Smooth muscle cell (in vitro differentiated cells): ENCODE data around the gene ANO2. TPM values are rescaled to one million over a fixed set of nuclear protein-coding genes. Genes with fewer than 3 reads are reported as not detected.

ENCODE experiments used
- DNase-seq: peaks from one replicate; lab custom pipeline; 2025; ENCODE audit not compliant: unreplicated experiment; lab: John Stamatoyannopoulos, UW
- H2AFZ ChIP-seq: fragments of 200-600 bp; sonication (generic); 2 replicates; pipeline ENCODE4 v1.6.0; 2016; ENCODE audit warnings: antibody characterized with exemption, low read depth, mild to moderate bottlenecking
- H3F3A ChIP-seq: fragments of 200-600 bp; sonication (generic); 2 replicates; pipeline ENCODE4 v1.6.0; 2017; ENCODE audit warnings: antibody characterized with exemption, low read depth
- H3K27ac ChIP-seq: fragments of 200-600 bp; sonication (generic); 2 replicates; pipeline ENCODE4 v1.5.1; 2016; ENCODE audit warnings: low read depth, mild to moderate bottlenecking
- H3K27me3 ChIP-seq: fragments of 200-600 bp; sonication (generic); 2 replicates; pipeline ENCODE4 v1.6.1; 2016; ENCODE audit warnings: low read depth, mild to moderate bottlenecking
- H3K36me3 ChIP-seq: fragments of 200-600 bp; sonication (generic); 2 replicates; pipeline ENCODE4 v1.5.1; 2016; ENCODE audit warnings: low read depth
- H3K4me1 ChIP-seq: fragments of 200-600 bp; sonication (generic); 2 replicates; pipeline ENCODE4 v1.5.1; 2016; ENCODE audit warnings: low read depth
- H3K4me2 ChIP-seq: fragments of 200-600 bp; sonication (generic); 2 replicates; pipeline ENCODE4 v1.6.0; 2016; ENCODE audit warnings: mild to moderate bottlenecking
- H3K4me3 ChIP-seq: fragments of 200-600 bp; sonication (generic); 2 replicates; pipeline ENCODE4 v1.5.1; 2016; ENCODE audit warnings: mild to moderate bottlenecking
- H3K79me2 ChIP-seq: fragments of 200-600 bp; sonication (generic); 2 replicates; pipeline ENCODE4 v1.6.0; 2016; ENCODE audit warnings: low read depth, mild to moderate bottlenecking
- H3K9ac ChIP-seq: fragments of 200-600 bp; sonication (generic); 2 replicates; pipeline ENCODE4 v1.6.0; 2016; ENCODE audit warnings: low read depth
- H3K9me3 ChIP-seq: fragments of 200-600 bp; sonication (generic); replicated peaks from 2 replicates; pipeline ENCODE4 v1.5.1; 2016; ENCODE audit warnings: low read depth
- H4K20me1 ChIP-seq: fragments of 200-600 bp; sonication (generic); 2 replicates; pipeline ENCODE4 v1.6.0; 2016; ENCODE audit warnings: low read depth
- WGBS: methylation state at CpG from one replicate; pipeline ENCODE4 v1.1.7; 2016; ENCODE audit warnings: low lambda C conversion rate; 5-methylcytosine and 5-hydroxymethylcytosine counted together
- polyA plus RNA-seq: library from polyadenylated mRNA; unstranded; fragments of >200 nt; fragmentation: Nextera tagmentation; extraction: Ambion mirVana; gene quantifications from 2 replicates; pipeline ENCODE4 v1.2.1, GENCODE V29; 2016
- total RNA-seq: library from RNA; depleted of rRNA; stranded (reverse); fragments of >200 nt; gene quantifications from 2 replicates; pipeline ENCODE4 v1.2.3, GENCODE V29; 2014
- TF ChIP-seq, protein P1 (sequence below): fragments of 200-600 bp; sonication (generic); IDR thresholded peaks from 2 replicates; pipeline ENCODE4 v1.5.1; 2017; ENCODE audit warnings: borderline replicate concordance, mild to moderate bottlenecking, antibody characterized with exemption; ENCODE audit not compliant: insufficient read depth, poor library complexity, severe bottlenecking

ANO2 gene
- total and polyA plus RNA-seq, 2 experiments from 2014 or later = 0.18 TPM; not detected in 1

DNA sequence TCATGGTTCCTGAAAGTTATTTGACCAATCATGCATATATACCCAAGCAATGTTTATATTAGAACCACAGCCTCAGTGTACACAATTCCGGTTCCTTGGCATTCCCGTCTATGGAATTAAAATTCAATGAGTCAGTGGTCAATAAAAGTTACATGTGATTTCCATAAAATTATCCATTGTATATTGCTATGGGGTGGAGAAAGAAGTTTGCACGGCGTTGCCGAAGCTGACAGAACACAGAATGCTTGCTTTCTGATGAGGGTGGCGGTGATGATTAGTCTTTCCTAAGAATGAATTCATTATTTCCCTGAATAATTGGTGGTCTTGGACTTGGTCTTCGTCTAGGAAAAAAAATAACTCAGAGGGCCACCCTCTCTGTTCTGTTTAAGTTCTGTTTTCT lies 214.1 kb downstream of the ANO2 start:
- Histone ChIP-seq H4K20me1 (no peaks in the 10 kb centered on the region), H3K36me3 (no peaks in the 10 kb centered on the region), H3K27ac (no peak overlapping the region), H3K9ac (no peak overlapping the region), H3K4me3 (no peak overlapping the region), H3K79me2 (no peaks in the 10 kb centered on the region), H3K4me2 (no peak overlapping the region), H3F3A (no peaks in the 10 kb centered on the region), H2AFZ (no peak overlapping the region), H3K4me1 (no peaks in the 10 kb centered on the region), H3K27me3 (no peaks in the 10 kb centered on the region), H3K9me3 (no peaks in the 10 kb centered on the region)
- TF ChIP-seq, protein P1, sequence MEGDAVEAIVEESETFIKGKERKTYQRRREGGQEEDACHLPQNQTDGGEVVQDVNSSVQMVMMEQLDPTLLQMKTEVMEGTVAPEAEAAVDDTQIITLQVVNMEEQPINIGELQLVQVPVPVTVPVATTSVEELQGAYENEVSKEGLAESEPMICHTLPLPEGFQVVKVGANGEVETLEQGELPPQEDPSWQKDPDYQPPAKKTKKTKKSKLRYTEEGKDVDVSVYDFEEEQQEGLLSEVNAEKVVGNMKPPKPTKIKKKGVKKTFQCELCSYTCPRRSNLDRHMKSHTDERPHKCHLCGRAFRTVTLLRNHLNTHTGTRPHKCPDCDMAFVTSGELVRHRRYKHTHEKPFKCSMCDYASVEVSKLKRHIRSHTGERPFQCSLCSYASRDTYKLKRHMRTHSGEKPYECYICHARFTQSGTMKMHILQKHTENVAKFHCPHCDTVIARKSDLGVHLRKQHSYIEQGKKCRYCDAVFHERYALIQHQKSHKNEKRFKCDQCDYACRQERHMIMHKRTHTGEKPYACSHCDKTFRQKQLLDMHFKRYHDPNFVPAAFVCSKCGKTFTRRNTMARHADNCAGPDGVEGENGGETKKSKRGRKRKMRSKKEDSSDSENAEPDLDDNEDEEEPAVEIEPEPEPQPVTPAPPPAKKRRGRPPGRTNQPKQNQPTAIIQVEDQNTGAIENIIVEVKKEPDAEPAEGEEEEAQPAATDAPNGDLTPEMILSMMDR = no peak
- DNase-seq = no peak
- 93% methylated on average over 7 of the region's 7 CpGs for WGBS

GRCh38 chr12:5723711-5724252 lies 221.3 kb downstream of the ANO2 start:
- H4K20me1 ChIP-seq = no peaks in the 10 kb centered on the region
- H3K36me3 ChIP-seq = no peaks in the 10 kb centered on the region
- no peak overlapping the region for H3K4me3 ChIP-seq
- DNase-seq = no peak
- H3K4me1 ChIP-seq = no peaks in the 10 kb centered on the region
- H3K9me3 ChIP-seq = no peaks in the 10 kb centered on the region
- H3K4me2 ChIP-seq = no peak overlapping the region
- WGBS = 72% methylated on average over 4 of the region's 4 CpGs
- no peaks in the 10 kb centered on the region for H3K27me3 ChIP-seq
- TF ChIP-seq, protein P1 = no peak
- no peak overlapping the region for H2AFZ ChIP-seq
- H3K79me2 ChIP-seq = no peaks in the 10 kb centered on the region
- no peak overlapping the region for H3K27ac ChIP-seq
- no peaks in the 10 kb centered on the region for H3F3A ChIP-seq
- no peak overlapping the region for H3K9ac ChIP-seq

DNA sequence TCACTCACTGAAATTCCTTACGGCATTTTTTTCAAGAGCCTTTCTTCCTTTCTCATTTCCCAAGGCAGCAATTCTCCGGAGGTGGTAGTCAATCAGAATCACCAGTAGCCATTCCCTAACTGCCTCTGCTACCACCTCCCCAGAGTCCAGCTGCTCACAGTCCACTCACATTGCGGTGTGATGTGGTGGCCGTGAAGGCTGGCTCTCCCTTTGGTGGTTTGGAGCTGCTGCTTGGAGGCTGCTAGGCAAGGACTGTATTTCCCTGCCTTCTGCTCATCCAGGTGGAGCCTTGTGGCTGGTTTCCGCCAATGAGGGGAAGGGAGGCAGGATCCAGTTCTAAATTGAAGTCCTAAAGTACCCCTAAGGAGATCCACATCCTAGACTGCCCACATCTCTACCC lies 222.0 kb downstream of the ANO2 start:
- Histone ChIP-seq H3K4me3 (no peak overlapping the region), H2AFZ (no peak overlapping the region), H3F3A (no peaks in the 10 kb centered on the region), H3K9me3 (no peaks in the 10 kb centered on the region), H3K27ac (no peak overlapping the region), H4K20me1 (no peaks in the 10 kb centered on the region), H3K36me3 (no peaks in the 10 kb centered on the region), H3K27me3 (no peaks in the 10 kb centered on the region), H3K4me2 (no peak overlapping the region), H3K9ac (no peak overlapping the region), H3K79me2 (no peaks in the 10 kb centered on the region), H3K4me1 (no peaks in the 10 kb centered on the region)
- WGBS = 92% methylated on average over 5 of the region's 5 CpGs
- TF ChIP-seq, protein P1 = no peak
- no peak for DNase-seq

GRCh38 chr12:5720381-5721005 lies 224.6 kb downstream of the ANO2 start:
- TF ChIP-seq, protein P1 = no peak
- H3K27me3 ChIP-seq = no peaks in the 10 kb centered on the region
- no peak for DNase-seq
- H4K20me1 ChIP-seq = no peaks in the 10 kb centered on the region
- H3K4me2 ChIP-seq = no peak overlapping the region
- no peaks in the 10 kb centered on the region for H3K36me3 ChIP-seq
- H3K4me3 ChIP-seq = no peak overlapping the region
- WGBS = 62% methylated on average over 7 of the region's 7 CpGs
- no peak overlapping the region for H3K9ac ChIP-seq
- H3K9me3 ChIP-seq = no peaks in the 10 kb centered on the region
- H3K79me2 ChIP-seq = no peaks in the 10 kb centered on the region
- peak overlapping the region; percentile 15 for H2AFZ ChIP-seq
- no peaks in the 10 kb centered on the region for H3F3A ChIP-seq
- H3K27ac ChIP-seq = no peak overlapping the region
- no peaks in the 10 kb centered on the region for H3K4me1 ChIP-seq
